ENCODE results near the gene PSMB8. TPM values are rescaled to one million over a fixed set of nuclear protein-coding genes. Genes with fewer than 3 reads are reported as not detected.

Gene PSMB8
- total RNA-seq, 1 donor from 2014 or later, result 45.5 TPM

DNA sequence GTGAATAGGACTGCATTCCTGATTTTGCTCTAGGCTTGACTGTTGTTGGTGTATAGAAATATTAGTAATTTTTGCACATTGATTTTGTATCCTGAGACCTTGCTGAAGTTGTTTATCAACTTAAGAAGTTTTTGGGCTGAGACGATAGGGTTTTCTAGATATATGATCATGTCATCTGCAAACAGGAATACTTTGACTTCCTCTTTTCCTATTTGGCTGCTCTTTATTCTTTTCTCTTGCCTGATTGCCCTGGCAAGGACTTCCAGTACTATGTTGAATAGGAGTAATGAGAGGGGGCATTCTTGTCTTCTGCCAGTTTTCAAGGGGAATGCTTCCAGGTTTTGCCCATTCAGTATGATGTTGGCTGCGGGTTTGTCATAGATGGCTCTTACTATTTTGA, 40.4 kb downstream of the PSMB8 start:
- no peak overlapping the region for H3K4me3 ChIP-seq (ENCODE audit: insufficient read depth, low read depth, low read length)
- H3K9ac ChIP-seq (ENCODE audit: low read length), result no peak overlapping the region
- H3K36me3 ChIP-seq (ENCODE audit: insufficient read depth, low read length), result no peaks in the 10 kb centered on the region
- FAIRE-seq (no peak), DNase-seq (ENCODE audit: low read depth) (no peak)
- H3K79me2 ChIP-seq (ENCODE audit: insufficient read depth, low read length), result no peaks in the 10 kb centered on the region
- H3K27ac ChIP-seq (ENCODE audit: low read depth, low read length), result no peak overlapping the region
- no peaks in the 10 kb centered on the region for H4K20me1 ChIP-seq (ENCODE audit: insufficient read depth, low read length)
- H3K27me3 Mint-ChIP-seq (ENCODE audit: low read depth, unreplicated experiment), result peaks cover 15% of the 10 kb centered on the region
- H2AFZ ChIP-seq (ENCODE audit: low read depth, low read length), result no peak overlapping the region
- no peaks in the 10 kb centered on the region for H3K4me1 ChIP-seq (ENCODE audit: insufficient read depth, low read length)
- no peak for TF ChIP-seq EZH2 (IDR thresholded peaks at IDR 0.05; ENCODE audit: insufficient read depth, low read length)
- TF ChIP-seq, protein P1, sequence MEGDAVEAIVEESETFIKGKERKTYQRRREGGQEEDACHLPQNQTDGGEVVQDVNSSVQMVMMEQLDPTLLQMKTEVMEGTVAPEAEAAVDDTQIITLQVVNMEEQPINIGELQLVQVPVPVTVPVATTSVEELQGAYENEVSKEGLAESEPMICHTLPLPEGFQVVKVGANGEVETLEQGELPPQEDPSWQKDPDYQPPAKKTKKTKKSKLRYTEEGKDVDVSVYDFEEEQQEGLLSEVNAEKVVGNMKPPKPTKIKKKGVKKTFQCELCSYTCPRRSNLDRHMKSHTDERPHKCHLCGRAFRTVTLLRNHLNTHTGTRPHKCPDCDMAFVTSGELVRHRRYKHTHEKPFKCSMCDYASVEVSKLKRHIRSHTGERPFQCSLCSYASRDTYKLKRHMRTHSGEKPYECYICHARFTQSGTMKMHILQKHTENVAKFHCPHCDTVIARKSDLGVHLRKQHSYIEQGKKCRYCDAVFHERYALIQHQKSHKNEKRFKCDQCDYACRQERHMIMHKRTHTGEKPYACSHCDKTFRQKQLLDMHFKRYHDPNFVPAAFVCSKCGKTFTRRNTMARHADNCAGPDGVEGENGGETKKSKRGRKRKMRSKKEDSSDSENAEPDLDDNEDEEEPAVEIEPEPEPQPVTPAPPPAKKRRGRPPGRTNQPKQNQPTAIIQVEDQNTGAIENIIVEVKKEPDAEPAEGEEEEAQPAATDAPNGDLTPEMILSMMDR (IDR thresholded peaks at IDR 0.05; ENCODE audit: insufficient read depth, low read depth, low read length), result no peak
- peaks cover 10% of the 10 kb centered on the region for H3K9me3 Mint-ChIP-seq (ENCODE audit: unreplicated experiment)
- peaks cover 17% of the 10 kb centered on the region for H3K27me3 ChIP-seq (ENCODE audit: insufficient read depth, low read length)
- no peak overlapping the region for H3K4me2 ChIP-seq (ENCODE audit: low read length)
- H3K27ac Mint-ChIP-seq (ENCODE audit: unreplicated experiment), result no peak overlapping the region
- peaks cover 7% of the 10 kb centered on the region for H3K4me1 Mint-ChIP-seq (ENCODE audit: low read depth, unreplicated experiment)
- H3K36me3 Mint-ChIP-seq (ENCODE audit: low read depth, unreplicated experiment), result peaks cover 2% of the 10 kb centered on the region
- H3K4me3 Mint-ChIP-seq (ENCODE audit: unreplicated experiment), result no peak overlapping the region
- no peaks in the 10 kb centered on the region for H3K9me3 ChIP-seq (ENCODE audit: insufficient read depth, low read depth, low read length)

DNA sequence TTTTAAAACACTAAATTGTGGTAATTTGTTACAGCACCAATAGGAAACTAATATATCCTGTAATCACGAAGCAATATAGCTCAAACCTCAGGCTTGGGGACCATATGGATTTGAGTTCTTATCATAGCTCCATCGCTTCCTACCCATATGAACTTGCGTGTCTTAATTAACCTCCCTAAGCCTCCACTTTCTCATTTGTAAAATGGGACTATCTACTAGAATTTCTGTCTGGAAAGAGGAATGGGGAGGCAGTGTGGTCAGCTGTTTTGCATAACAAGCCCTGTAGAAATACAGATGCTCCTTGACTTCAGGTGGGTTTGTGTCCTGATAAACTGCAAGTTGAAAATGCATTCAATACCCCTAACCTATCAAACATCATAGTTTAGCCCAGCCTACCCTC, 44.1 kb downstream of the PSMB8 start:
- no peak overlapping the region for H2AFZ ChIP-seq (ENCODE audit: low read depth, low read length)
- H3K27me3 ChIP-seq (ENCODE audit: insufficient read depth, low read length), result peaks cover 29% of the 10 kb centered on the region
- DNase-seq (ENCODE audit: low read depth) (no peak), FAIRE-seq (no peak)
- H3K27ac ChIP-seq (ENCODE audit: low read depth, low read length), result no peak overlapping the region
- H3K4me2 ChIP-seq (ENCODE audit: low read length), result no peak overlapping the region
- H3K4me1 ChIP-seq (ENCODE audit: insufficient read depth, low read length), result no peaks in the 10 kb centered on the region
- no peak overlapping the region for H3K9ac ChIP-seq (ENCODE audit: low read length)
- Mint-ChIP-seq H3K27ac (ENCODE audit: unreplicated experiment) (no peak overlapping the region), H3K27me3 (ENCODE audit: low read depth, unreplicated experiment) (peaks cover 26% of the 10 kb centered on the region), H3K4me3 (ENCODE audit: unreplicated experiment) (no peak overlapping the region), H3K9me3 (ENCODE audit: unreplicated experiment) (peaks cover 10% of the 10 kb centered on the region), H3K4me1 (ENCODE audit: low read depth, unreplicated experiment) (peaks cover 11% of the 10 kb centered on the region), H3K36me3 (ENCODE audit: low read depth, unreplicated experiment) (no peaks in the 10 kb centered on the region)
- H3K9me3 ChIP-seq (ENCODE audit: insufficient read depth, low read depth, low read length), result no peaks in the 10 kb centered on the region
- H3K36me3 ChIP-seq (ENCODE audit: insufficient read depth, low read length), result no peaks in the 10 kb centered on the region
- H4K20me1 ChIP-seq (ENCODE audit: insufficient read depth, low read length), result no peaks in the 10 kb centered on the region
- no peak overlapping the region for H3K4me3 ChIP-seq (ENCODE audit: insufficient read depth, low read depth, low read length)
- TF ChIP-seq, protein P1 (IDR thresholded peaks at IDR 0.05; ENCODE audit: insufficient read depth, low read depth, low read length), result no peak
- TF ChIP-seq EZH2 (IDR thresholded peaks at IDR 0.05; ENCODE audit: insufficient read depth, low read length), result no peak
- H3K79me2 ChIP-seq (ENCODE audit: insufficient read depth, low read length), result no peaks in the 10 kb centered on the region

DNA sequence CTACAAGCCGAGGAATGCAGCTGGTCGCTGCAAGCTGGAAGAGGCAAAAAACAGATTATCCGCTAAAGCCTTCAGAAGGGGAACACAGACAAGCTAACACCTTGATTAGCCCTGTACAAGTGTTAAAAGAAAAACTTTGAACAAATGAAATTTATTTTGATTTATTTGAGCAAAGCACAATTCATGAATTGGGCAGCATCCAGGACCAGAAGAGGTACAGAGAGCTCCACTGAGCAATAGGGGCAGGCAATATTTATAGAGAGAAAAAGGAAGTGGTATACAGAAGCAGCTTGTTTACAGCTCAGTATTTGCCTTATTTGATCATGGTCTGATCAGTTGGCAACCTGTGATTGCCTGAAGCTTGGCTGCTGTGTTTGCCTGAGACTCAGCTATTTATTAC, 44.7 kb downstream of the PSMB8 start:
- Histone ChIP-seq H3K36me3 (ENCODE audit: insufficient read depth, low read length) (no peaks in the 10 kb centered on the region), H3K27ac (ENCODE audit: low read depth, low read length) (no peak overlapping the region), H3K9ac (ENCODE audit: low read length) (no peak overlapping the region), H2AFZ (ENCODE audit: low read depth, low read length) (no peak overlapping the region), H3K4me2 (ENCODE audit: low read length) (no peak overlapping the region), H3K4me1 (ENCODE audit: insufficient read depth, low read length) (no peaks in the 10 kb centered on the region), H4K20me1 (ENCODE audit: insufficient read depth, low read length) (no peaks in the 10 kb centered on the region), H3K79me2 (ENCODE audit: insufficient read depth, low read length) (no peaks in the 10 kb centered on the region), H3K9me3 (ENCODE audit: insufficient read depth, low read depth, low read length) (no peaks in the 10 kb centered on the region), H3K4me3 (ENCODE audit: insufficient read depth, low read depth, low read length) (no peak overlapping the region), H3K27me3 (ENCODE audit: insufficient read depth, low read length) (peaks cover 35% of the 10 kb centered on the region)
- H3K36me3 Mint-ChIP-seq (ENCODE audit: low read depth, unreplicated experiment), result peaks cover 2% of the 10 kb centered on the region
- no peak for FAIRE-seq
- no peak overlapping the region for H3K4me3 Mint-ChIP-seq (ENCODE audit: unreplicated experiment)
- no peak for DNase-seq (ENCODE audit: low read depth)
- H3K27me3 Mint-ChIP-seq (ENCODE audit: low read depth, unreplicated experiment), result peaks cover 26% of the 10 kb centered on the region
- TF ChIP-seq EZH2 (IDR thresholded peaks at IDR 0.05; ENCODE audit: insufficient read depth, low read length), result no peak
- TF ChIP-seq, protein P1 (IDR thresholded peaks at IDR 0.05; ENCODE audit: insufficient read depth, low read depth, low read length), result no peak
- peaks cover 7% of the 10 kb centered on the region for H3K9me3 Mint-ChIP-seq (ENCODE audit: unreplicated experiment)
- H3K27ac Mint-ChIP-seq (ENCODE audit: unreplicated experiment), result no peak overlapping the region
- H3K4me1 Mint-ChIP-seq (ENCODE audit: low read depth, unreplicated experiment), result peaks cover 11% of the 10 kb centered on the region
